ENCODE data around the gene ATF7IP2.
A peak's percentile ranks its signal among the peaks of the same experiment; 100 is the strongest.
"Not testable (repeated sequence)": the region's sequence is repeated elsewhere in the genome, so short reads cannot be mapped to it uniquely, and the experiment has no call there.

Gene ATF7IP2

DNA sequence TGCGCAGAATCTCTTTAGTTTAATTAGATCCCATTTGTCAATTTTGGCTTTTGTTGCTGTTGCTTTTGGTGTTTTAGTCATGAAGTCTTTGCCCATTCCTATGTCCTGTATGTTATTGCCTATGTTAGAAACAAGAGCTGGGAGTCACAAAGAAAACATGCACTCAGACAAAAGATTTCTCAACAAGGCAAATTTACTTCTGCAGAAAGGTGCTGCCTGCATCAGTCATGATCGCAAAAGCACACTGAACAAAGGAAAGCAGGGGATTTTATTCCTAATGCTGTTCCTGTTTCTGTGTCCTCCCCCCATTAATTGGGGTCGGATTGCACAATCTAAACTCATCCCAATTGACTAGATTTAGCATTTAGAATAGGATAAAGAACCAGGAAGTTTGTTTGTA, 55.9 kb downstream of the ATF7IP2 start:
- DNase-seq: no peak

DNA sequence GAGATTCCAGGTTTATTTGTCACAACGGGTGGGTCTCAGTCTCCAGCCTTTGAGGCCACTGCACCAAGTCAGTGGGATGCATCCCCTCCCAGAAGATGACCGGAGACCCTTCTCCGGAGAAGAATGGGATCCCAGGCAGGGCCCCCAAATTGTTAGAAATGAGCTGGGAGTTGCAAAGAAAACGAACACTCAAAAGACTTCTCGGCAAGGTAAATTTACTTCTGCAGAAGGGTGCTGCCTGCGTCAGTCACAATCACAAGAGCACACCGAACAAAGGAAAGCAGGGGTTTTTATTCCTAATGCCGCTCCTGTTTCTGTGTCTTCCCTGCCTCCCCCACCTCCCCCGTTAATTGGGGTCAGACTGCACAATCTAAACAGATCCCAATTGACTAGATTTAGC, 61.4 kb downstream of the ATF7IP2 start:
- no peak for DNase-seq

DNA sequence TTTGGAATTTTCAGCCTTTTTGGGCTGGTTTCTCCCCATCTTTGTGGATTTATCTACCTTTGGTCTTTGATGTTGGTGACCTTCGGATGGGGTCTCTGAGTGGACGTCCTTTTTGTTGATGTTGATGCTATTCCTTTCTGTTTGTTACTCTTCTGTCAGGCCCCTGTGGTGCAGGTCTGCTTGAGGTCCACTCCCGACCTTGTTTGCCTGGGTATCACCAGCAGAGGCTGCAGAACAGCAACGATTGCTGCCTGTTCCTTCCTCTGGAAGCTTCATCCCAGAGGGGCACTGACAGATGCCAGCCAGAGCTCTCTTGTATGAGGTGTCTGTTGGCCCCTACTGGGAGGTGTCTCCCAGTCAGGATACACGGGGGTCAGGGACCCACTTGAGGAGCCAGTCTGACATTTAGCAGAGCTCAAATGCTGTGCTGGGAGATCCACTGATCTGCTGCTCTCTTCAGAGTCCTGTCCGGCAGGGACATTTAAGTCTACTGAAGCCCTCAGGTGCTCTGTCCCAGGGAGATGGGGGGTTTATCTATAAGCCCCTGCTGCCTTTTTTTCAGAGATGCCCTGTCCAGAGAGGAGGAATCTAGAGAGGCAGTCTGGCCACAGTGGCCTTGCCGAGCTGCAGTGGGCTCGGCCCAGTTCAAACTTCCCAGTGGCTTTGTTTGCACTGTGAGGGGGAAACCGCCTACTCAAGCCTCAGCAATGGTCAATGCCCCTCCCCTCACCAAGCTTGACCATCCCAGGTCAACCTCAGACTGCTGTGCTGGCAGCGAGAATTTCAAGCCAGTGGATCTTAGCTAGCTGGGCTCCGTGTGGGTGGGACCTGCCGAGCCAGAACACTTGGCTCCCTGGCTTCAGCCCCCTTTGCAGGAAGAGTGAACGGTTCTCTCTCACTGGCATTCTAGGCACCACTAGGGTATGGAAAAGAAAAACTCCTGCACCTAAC, 66.6 kb downstream of the ATF7IP2 start:
- DNase-seq: not testable (repeated sequence)

DNA sequence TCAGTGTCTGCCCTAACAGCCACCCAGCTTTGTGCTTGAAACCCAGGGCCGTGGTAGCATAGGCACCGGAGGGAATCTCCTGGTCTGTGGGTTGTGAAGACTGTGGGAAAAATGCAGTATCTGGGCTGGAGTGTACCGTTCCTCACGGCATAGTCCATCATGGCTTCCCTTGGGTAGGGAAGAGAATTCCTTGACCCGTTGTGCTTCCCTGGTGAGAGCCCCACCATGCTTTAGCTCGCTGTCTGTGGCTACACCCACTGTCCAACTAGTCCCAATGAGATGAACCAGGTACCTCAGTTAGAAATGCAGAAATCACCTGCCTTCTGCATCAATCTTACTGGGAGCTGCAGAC, 67.3 kb downstream of the ATF7IP2 start:
- no peak for DNase-seq

DNA sequence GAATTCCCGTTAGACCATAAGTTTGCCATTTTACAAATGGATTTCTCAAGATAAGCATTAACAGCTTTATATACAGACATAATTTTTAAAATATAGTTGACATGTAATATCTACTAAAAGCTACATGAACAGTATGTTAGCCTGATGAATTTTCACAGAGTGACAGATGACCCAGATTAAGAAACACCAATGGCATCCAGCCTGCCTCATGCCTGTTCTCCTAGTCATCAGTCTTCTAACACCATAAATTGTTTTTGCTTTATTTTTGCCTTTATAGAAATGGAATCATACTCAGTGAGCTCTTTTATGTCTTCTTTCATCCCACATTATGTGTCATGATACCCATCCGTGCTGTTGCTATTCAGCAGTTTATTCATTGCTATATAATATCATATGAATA, 80.0 kb downstream of the ATF7IP2 start:
- no peak for DNase-seq

DNA sequence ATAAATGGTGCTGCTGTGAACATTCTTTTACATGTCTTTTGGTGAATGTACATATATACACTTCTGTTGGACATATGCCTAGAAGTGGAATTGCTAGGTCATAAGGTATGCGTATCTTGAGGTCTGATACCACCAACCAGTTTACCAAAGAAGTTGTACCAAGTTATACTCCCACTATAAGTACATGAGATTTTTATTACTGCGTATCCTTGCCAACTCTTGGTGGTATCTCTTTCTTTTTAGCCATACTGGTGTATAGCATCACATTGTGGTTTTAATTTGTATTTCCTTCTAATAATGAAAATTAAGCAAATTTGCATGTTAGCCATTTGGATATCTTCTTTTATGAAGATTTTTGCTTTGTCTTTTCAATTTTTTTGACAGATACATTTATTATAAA, 80.5 kb downstream of the ATF7IP2 start:
- DNase-seq: no peak

DNA sequence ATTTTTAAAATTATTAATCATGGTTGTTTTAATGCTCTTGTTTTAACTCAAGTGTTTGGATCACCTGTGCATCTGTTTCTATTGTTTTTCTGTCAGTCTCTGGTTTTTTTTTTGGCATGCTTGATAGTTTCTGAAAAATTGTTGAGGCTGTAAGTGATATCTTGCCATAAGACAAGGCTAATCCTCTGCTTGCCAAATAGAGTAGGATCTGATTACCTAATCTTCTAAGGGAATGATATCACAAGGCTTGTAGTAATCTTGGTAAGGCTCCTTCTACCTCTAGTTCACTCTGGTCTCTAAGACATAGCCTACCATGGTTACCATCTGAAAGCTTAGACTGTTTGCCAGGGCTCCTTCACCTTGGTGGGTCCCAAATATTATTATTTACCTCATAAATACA, 81.0 kb downstream of the ATF7IP2 start:
- DNase-seq: no peak

DNA sequence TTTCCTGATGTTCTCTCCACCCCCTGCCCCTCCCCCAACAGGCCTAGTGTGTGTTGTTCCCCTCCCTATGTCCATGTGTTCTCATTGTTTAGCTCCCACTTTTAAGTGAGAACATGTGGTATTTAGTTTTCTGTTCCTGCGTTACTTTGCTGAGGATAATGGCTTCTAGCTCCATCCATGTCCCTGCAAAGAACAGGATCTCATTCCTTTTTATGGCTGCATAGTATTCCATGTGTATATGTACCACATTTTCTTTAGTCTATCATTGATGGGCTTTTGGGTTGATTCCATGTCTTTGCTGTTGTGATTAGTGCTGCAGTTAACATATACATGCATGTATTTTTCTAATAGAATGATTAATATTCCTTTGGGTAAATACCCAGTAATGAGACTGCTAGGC, 90.8 kb downstream of the ATF7IP2 start:
- not testable (repeated sequence) for DNase-seq

DNA sequence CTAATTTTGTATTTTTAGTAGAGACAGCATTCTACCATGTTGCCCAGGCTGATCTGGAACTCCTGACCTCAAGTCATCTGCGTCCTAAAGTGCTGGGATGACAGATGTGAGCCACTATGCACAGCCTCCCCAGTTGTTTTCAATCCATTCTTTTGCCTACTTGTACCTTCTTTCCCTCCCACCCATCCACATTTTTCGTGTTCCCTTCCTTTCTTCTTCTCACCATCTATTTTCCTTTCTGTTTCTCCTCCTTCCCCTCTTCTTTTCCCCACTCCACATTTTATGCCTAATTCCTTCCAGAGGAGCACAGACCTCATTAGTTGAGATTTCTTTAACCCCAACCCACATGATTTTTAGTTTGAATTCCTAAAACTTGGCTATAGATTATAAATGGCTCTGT, 94.3 kb downstream of the ATF7IP2 start:
- DNase-seq: no peak

DNA sequence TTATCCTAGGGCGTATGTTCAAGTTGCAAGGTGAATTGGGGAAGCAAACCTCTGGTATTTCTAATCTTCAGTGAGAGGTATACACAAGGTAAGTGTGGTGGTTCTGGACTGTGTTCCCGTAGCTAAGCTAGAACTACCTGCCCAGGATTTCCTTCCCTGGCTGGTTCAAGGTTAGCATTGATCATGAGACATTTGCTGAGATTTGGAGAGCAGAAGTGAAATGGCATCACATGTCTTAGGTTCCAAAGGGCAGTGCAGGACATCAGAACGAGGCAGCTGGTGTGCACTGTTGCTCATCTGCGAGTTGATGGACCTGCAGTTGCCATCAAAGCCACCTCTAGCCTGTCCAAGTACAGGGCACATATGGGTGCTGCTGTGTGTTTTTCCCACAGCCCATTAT, 99.3 kb downstream of the ATF7IP2 start:
- DNase-seq: no peak

DNA sequence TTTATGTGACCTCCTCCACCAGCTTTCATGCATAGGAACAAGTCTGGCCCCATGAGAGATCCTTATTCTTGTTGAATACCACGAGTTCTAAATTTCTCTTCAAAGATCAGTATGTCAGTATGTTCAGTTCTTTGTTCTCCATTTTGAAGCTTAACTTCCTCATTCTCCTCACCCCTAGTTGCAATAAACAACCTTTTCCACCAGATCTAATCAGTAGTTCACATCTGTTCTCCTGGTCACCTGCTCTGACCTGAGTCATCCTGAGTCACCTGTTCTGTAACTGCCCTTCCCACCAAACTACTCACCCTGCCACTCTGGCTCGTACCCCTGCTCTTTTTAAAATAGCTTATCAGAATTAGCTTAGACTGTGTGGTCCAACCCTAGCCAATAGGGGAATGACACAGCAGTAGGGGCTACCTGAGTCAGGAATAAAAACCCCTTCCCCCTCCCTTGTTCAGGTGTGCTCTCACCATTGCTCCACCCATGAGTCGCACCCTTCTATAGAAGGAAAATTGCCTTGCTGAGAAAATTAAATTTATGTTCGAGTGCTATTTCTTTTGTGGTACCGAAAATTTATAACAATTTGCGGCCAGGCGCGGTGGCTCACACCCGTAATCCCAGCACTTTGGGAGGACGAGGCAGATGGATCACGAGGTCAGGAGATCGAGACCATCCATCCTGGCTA, 100.0 kb downstream of the ATF7IP2 start:
- no peak for DNase-seq

DNA sequence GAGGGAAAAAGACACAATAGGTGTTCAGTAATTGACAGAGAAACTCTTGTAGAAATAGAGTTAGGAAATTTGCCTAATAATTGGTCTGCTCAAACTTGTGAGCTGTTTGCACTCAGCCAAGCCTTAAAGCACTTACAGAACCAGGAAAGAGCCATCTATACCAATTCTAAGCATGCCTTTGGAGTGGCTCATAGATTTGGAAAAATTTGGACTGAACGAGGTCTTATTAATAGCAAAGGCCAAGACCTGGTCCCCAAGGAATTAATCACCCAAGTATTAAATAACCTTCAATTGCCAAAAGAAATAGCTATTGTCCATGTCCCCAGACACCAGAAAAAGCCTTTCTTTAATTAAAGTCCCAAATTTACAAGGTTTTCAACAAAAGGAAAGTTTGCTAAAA, 104.3 kb downstream of the ATF7IP2 start:
- DNase-seq: no peak

DNA sequence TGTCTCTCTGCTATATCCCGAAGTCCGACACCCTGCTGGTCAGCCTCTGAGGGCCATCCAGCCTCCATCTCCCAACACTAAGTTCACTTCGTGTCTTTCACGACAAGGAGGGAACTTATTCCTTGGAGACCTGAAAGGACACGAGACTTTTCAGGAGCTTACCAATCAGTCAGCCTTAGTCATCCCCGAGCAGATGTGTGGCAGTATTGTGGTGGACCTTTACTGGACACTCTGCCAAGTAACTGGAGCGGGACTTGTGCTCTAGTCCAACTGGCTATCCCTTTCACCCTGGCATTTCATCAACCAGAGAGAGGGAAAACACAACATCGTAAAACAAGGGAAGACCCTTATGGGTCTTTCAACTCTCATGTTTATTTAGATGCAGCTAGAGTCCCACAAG, 107.4 kb downstream of the ATF7IP2 start:
- DNase-seq: no peak

DNA sequence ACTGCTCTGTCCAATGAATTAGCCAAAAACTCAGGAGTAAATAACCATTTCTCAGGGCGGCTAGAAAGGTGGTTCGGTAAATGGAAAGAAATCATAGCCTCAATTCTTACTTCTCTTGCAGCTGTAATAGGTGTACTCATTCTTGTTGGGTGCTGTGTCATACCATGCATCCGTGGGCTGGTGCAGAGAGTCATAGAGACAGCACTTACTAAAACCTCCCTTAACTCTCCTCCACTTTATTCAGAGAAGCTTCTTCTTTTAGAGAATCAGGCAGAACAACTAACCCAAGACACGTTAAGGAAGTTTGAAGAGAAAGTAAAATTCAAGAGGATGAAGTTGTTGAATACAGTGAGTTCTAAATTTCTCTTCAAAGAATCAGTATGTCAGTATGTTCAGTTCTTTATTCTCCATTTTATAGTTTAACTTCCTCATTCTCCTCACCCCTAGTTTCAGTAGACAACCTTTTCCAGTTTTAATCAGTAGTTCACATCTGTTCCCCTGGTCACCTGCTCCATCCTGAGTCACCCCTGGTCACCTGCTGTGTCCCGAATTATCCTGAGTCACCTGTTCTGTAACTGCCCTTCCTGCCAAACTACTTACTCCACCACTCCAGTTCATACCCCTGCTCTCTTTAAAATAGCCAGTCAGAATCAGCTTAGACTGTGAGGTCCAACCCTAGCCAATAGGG, 108.6 kb downstream of the ATF7IP2 start:
- DNase-seq: peak in 7 of 56 donors; percentile 3 to 18 (median 13)

DNA sequence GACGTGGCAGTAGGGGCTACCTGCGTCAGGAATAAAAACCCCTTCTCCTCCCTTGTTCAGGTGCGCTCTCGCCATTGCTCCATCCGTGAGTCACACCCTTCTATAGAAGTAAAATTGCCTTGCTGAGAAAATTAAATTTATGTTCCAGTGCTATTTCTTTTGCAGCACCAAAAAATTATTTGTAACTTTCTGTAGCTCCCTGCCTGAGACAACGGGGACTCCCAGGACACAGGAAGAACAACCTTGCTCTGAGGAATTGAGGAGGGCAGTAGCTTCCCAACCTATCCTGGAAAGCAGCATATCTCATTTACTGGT, 109.1 kb downstream of the ATF7IP2 start:
- DNase-seq: no peak

DNA sequence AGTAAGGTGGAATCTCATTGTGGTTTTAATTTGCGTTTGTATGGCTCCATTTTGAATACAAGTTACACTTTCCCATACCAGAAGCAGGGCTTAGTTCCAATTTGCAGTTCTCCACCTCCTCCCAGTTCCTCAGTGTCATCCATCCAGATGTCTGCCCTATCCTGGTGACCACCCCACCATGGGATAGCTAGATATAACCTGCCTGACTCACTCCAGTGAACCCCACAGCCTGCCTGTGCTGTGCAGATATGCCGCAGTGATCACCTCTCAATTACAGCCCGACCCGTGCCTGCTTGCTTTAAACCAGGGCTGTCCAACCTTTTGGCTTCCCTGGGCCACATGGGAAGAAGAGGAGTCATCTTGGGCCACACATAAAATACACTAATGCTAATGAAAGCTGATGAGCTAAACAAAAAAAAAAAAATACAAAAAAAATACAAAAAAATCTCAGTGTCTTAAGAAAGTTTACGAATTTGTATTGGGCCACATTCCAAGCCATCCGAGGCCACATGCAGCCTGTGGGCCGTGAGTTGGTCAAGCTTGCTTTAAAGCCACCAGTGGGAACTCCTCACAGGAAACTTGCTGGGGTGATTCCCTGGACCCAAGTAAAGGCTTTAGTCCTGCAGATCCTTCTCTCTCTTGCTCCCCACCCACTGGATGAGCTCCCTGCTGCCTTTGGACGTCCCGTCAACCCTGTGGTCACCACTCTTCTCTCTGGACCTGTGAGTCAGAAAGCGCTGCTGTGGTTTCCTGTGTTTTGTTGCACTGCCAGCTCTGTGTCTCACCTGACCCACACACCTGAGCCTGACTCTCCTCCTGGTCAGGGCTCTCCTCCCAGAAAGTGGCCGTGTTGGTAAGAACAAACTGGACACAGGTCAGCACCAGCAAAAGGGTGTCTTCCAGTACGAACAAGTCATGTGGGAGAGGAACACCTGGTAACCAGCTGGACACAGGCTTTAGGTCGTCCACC, 111.6 kb downstream of the ATF7IP2 start:
- DNase-seq: no peak

DNA sequence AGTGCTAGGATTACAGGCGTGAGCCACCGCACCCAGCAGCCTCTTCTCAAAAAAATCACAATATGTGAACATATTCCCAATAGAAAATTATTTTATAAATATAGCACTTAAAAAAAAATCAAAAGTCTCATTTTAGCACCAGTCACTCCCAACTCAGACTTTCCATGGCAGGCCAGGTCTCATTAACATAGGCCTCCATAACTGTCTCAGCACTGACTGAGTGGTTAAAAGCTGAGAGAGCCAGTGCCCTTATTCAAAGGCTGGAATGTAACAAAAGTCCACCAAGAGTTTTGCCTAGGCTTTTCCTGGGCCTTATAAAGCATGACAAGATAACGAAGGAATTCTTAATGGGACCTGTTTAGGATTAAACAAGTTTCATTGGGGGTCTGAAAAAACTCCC, 114.7 kb downstream of the ATF7IP2 start:
- no peak for DNase-seq

DNA sequence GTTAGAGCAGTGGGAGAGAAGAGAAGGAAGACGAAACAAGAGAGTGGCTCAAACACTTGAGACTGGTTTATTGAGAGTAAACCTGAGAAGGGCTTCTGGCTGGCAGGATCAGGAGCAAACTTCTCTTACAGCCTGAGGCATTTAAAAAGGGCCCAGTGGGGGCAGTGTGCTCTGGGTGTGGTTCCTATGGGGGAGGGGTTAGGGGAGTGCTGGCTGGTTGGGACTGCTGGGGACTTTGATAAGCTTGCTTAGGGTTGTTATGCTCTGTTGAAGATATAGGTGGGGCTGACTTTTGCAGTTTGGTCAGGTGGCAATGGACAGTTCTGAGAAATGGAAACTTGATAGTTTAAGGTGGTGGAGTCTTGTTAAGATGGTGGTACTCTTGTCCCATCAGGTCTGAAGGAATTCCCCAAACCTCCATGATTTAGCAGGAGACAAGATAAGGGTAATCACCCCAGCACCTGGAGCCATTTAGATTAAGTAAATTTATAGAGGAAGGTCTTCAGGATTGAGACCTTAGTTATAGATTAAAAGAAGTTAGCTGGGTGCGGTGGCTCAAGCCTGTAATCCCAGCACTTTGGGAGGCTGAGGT, 115.3 kb downstream of the ATF7IP2 start:
- DNase-seq: no peak

DNA sequence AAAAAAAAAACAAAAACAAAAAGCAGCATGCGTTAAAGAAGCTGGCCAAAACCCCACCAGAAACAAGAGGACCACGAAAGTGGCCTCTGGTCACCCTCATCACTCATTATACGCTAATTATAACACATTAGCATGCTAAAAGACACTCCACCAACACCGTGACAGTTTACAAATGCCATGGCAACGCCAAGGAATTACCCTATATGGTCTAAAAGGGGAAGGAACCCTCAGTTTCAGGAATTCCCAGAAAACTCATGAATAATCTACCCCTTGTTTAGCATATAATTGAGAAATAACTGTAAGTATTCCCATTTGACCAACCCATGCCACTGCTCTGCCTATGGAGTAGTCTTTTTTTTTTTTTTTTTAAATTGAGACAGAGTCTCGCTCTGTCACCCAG, 116.9 kb downstream of the ATF7IP2 start:
- DNase-seq: no peak

DNA sequence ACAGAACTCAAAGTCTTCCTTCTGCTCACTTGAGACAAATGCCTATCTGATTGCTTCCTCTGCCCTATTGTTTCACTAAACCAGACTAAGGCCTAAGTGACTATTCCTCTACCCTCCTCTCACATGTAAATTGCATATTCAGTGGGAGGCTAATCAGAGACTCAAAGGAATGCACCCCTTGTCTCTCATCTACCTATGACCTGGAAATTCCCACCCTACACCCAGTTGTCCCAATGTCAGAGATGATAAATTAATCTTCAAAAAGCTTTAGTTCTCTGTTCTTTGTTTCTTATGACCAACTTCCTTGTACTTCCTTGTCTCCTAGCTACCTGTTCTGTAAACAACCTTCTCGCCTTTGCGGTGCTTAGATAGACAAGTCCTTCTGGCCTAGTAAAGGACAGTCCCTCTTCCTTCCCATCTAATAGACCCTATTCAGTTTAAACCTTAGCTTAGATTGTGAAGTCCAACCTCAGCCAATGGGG, 118.6 kb downstream of the ATF7IP2 start:
- no peak for DNase-seq

DNA sequence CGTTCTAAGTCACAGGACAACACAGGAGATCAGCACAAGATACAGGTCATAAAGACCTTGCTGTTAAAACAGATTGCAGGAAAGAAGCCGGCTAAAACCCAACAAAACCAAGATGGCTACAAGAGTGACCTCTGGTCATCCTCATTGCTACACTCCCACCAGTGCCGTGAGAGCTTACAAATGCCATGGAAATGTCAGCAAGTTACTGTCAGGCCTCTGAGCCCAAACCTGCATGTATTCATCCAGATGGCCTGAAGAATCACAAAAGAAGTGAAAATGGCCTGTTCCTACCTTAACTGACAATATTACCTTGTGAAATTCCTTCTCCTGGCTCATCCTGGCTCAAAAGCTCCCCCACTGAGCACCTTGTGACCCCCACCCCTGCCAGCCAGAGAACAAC, 119.4 kb downstream of the ATF7IP2 start:
- DNase-seq: not testable (repeated sequence)
